Measurements from ENCODE around the gene ABCC5. TPM values are rescaled to one million over a fixed set of nuclear protein-coding genes. Genes with fewer than 3 reads are reported as not detected.
"Not testable (repeated sequence)": the region's sequence is repeated elsewhere in the genome, so short reads cannot be mapped to it uniquely, and the experiment has no call there.

The ABCC5 gene
- total RNA-seq = 10 to 100 TPM; 19.0 to 19.2 TPM

DNA sequence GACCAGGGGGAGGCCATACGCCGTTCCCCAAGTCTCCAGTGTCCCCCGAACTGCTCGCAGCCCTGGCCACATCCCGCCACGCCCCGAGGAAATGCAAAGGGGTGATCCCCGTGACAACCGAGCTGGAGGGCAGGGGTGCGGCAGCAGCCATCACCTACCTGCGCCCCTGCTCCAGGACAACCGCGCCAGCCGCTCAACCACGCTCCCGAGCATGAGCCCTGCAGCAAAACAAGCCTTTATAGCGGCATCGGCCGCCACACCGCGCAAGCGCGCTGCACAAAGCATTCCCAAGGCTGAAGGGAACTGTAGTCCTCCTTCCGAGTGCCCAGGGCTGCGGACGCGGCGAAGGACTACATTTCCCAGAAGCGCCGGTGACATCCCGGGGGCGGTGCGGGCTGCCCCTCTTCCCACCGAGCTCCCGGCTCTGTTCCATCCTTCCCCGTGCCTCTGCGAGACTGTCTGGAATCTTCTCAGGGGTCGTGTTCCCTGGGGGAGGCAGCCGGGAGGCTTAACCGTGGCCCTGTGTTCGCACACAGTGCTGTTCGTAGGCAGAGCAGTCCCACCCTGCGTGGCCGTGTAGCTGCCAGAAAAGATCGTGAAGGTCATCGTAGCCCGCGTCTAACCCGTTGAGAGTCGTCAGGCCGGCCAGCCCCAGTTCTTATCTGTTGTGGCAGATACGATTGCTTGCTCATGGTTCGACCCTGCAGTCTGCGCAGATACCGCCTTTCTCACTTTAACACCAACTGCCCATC is at the start of gene ABCC5:
Gene ABCC5 (minus strand): TSS at position 213 of the 752 bp plus-strand sequence. CDS start 3,492 bp downstream, outside the sequence.
- Mint-ChIP-seq H3K4me3 (peak within 1 kb of the TSS; percentile 99), H3K27ac (peak within 1 kb of the TSS; percentile 92), H3K4me1 (peaks cover 33% of the 10 kb centered on the region), H3K36me3 (ENCODE audit: low read depth) (peaks cover 2% of the 10 kb centered on the region), H3K9me3 (no peaks in the 10 kb centered on the region), H3K27me3 (peaks cover 17% of the 10 kb centered on the region)
- CTCF ChIA-PET = interaction anchor here (0.6 to 1.9 kb wide), 11 partner anchors 11 to 263 kb away, joined by 3 to 7 read pairs (median 3); no protein-coding TSS in a partner anchor
- DNase-seq = peak; percentile 85
- POLR2A ChIA-PET = no interaction called here

DNA sequence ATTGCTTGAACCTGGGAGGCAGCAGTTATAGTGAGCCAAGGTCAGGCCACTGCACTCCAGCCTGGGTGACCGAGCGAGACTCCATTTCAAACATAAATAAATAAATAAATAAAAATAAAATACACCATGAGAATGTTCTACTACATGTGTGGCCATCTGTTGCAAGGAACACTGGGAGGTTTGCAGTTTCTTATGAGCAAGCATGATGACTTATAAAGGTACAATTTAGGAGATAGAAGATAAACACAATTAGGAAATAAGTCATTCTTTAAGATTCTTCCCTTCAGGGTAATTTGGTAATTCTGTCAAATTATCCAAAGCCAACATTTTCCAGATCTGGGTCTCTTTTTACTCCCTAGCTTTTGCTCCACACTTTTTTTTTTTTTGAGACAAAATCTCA is 48.5 kb upstream of the ABCC5 start:
- H3K27me3 Mint-ChIP-seq = peaks cover 7% of the 10 kb centered on the region
- H3K4me1 Mint-ChIP-seq = no peaks in the 10 kb centered on the region
- H3K36me3 Mint-ChIP-seq (ENCODE audit: low read depth) = no peaks in the 10 kb centered on the region
- H3K4me3 Mint-ChIP-seq = no peak overlapping the region
- no peak overlapping the region for H3K27ac Mint-ChIP-seq
- DNase-seq = no peak
- CTCF ChIA-PET = no interaction called here
- H3K9me3 Mint-ChIP-seq = peaks cover 11% of the 10 kb centered on the region
- POLR2A ChIA-PET = no interaction called here

DNA sequence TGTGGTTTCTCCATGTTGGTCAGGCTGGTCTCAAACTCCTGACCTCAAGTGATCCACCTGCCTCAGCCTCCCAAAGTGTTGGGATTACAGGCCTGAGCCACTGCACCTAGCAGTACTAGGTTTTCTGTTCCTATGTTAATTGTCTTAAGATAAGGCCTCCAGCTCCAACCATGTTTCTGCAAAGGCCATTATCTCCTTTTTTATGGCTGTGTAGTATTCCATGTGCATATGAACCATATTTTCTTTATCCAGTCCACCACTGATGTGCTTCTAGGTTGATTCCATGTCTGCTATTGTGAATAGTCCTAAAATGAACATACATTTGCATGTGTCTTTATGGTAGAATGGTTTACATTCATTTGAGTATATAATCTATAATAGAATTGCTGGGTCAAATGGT is 45.0 kb upstream of the ABCC5 start:
- no peak for DNase-seq
- no peak overlapping the region for H3K27ac Mint-ChIP-seq
- H3K4me3 Mint-ChIP-seq = no peak overlapping the region
- ChIA-PET CTCF (no interaction called here), POLR2A (no interaction called here)
- H3K27me3 Mint-ChIP-seq = peaks cover 2% of the 10 kb centered on the region
- no peaks in the 10 kb centered on the region for H3K36me3 Mint-ChIP-seq (ENCODE audit: low read depth)
- H3K9me3 Mint-ChIP-seq = no peaks in the 10 kb centered on the region
- no peaks in the 10 kb centered on the region for H3K4me1 Mint-ChIP-seq

DNA sequence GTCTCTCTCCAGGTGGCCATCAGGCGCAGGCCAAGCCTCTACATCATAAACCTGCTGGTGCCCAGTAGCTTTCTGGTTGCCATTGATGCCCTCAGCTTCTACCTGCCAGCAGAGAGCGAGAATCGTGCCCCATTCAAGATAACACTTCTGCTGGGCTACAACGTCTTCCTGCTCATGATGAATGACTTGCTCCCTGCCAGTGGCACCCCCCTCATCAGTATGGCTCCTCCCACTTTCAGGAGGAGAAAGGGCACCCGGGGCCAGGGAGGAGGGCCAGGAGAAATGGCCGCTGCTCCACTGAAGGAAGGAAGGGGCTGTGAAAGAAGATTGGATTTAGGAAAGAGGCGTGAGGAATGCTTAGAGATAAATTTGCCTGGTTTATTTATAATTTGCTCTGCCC is 41.7 kb upstream of the ABCC5 start:
- no peak overlapping the region for H3K4me3 Mint-ChIP-seq

DNA sequence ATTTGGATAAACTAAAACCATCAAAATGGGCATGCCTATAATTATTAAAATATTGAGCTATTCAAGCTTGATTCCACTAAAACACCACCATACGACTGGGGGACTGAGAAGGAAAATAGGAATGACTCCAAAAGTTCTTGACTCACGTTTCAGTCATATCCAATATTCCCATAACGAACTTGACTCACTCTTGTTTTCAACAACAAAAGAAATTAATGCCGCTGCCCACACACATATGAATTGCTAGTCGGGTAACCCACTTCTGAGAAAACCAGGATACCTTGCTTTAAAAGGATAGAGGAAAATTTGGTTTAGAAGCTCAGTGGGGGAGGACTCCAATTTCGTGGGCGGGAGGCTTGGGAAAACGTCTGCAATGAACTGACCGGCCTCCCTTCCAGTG is 40.3 kb upstream of the ABCC5 start:
- Mint-ChIP-seq H3K36me3 (ENCODE audit: low read depth) (no peaks in the 10 kb centered on the region), H3K4me1 (no peaks in the 10 kb centered on the region), H3K27me3 (peaks cover 2% of the 10 kb centered on the region), H3K4me3 (no peak overlapping the region), H3K27ac (no peak overlapping the region), H3K9me3 (no peaks in the 10 kb centered on the region)
- no peak for DNase-seq
- POLR2A ChIA-PET = no interaction called here
- CTCF ChIA-PET = no interaction called here

More for the DNA sequence above, 41.7 kb upstream of the ABCC5 start:
- POLR2A ChIA-PET = no interaction called here
- Mint-ChIP-seq H3K36me3 (ENCODE audit: low read depth) (no peaks in the 10 kb centered on the region), H3K27ac (no peak overlapping the region), H3K9me3 (no peaks in the 10 kb centered on the region), H3K4me1 (no peaks in the 10 kb centered on the region), H3K27me3 (peaks cover 2% of the 10 kb centered on the region)
- CTCF ChIA-PET = no interaction called here
- DNase-seq = no peak

DNA sequence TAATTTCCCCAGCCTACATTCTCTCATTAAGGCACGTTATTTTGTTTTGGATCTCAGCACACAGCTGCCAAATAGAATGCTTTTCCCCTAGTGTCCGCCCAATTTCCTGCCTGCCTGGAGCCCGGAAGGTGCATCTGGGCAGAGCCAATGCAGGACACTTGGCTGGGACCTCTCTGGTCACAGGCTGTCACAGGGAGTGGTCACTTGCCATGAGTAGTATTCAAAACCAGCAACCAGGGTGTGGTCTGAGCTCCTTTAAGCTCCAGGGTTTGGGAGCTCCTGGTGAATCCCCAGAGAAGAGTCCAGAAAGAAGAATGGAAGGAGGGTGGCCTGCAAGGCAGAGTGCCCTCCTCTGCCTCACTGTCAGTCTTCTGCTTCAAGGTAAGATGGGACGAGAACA is 35.1 kb upstream of the ABCC5 start, which contains the start of gene HTR3C:
Gene HTR3C (plus strand): TSS at position 281 of the 400 bp plus-strand sequence. CDS start 34 bp downstream, at position 315.
- no peak within 1 kb of the TSS for H3K27ac Mint-ChIP-seq
- peaks cover 2% of the 10 kb centered on the region for H3K27me3 Mint-ChIP-seq
- DNase-seq = no peak
- H3K4me1 Mint-ChIP-seq = no peaks in the 10 kb centered on the region
- no peaks in the 10 kb centered on the region for H3K36me3 Mint-ChIP-seq (ENCODE audit: low read depth)
- H3K4me3 Mint-ChIP-seq = no peak within 1 kb of the TSS
- no peaks in the 10 kb centered on the region for H3K9me3 Mint-ChIP-seq
- POLR2A ChIA-PET = no interaction called here
- CTCF ChIA-PET = no interaction called here

DNA sequence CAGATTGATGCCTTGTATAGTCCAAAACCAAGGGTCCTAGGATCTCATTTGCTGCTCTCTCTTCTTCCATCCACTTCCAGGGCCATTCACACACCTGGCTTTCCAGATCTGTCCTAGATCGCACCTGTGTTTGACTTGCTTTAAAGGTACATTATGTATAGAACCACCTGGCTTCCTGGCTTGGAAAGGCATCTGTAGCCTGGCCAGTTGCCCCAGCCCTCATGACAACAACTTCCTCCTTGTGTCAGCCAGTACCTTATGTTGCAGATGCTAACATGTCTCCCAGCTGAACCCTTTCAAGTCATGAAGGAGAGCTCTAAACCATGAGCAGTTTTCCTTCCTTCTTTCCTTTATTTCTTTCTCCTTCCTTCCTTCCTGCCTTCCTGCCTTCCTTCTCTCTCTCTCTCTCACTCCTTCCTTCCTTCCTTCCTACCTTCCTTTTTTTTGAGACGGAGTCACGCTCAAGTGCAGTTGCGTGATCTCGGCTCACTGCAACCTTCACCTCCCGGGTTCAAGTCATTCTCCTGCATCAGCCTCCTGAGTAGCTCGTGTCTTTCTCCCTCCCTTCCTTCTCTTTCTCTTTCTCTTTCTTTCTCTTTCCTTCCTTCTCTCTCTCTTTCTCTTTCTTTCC is 32.6 kb upstream of the ABCC5 start:
- no peak overlapping the region for H3K4me3 Mint-ChIP-seq
- peaks cover 2% of the 10 kb centered on the region for H3K27me3 Mint-ChIP-seq
- no peaks in the 10 kb centered on the region for H3K4me1 Mint-ChIP-seq
- CTCF ChIA-PET = interaction anchor here (1.4 kb wide), 1 partner anchor 9 kb away, joined by 3 read pairs; no protein-coding TSS in a partner anchor
- POLR2A ChIA-PET = no interaction called here
- no peaks in the 10 kb centered on the region for H3K9me3 Mint-ChIP-seq
- H3K36me3 Mint-ChIP-seq (ENCODE audit: low read depth) = no peaks in the 10 kb centered on the region
- H3K27ac Mint-ChIP-seq = no peak overlapping the region
- DNase-seq = no peak

DNA sequence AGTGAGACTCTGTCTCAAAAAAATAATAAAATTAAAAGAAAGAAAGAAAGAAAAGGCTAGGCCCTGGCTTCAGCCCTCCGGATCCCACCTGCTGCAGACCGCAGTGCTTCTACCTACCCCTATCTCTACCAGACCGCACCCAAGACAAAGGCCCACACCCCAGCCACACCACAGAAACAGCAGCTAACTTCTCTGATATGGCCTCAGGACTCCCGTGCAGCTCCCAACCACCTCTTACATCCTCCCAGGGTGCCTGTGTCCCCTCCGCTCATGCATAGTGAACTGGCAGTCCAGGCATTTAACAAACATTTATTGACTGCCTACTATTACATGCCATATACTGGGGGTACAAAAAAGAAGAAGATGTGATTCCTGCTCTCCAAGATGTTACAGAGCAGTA is 28.3 kb upstream of the ABCC5 start:
- POLR2A ChIA-PET = no interaction called here
- no peak overlapping the region for H3K27ac Mint-ChIP-seq
- peaks cover 2% of the 10 kb centered on the region for H3K27me3 Mint-ChIP-seq
- no peak for DNase-seq
- CTCF ChIA-PET = no interaction called here
- H3K4me1 Mint-ChIP-seq = no peaks in the 10 kb centered on the region
- no peaks in the 10 kb centered on the region for H3K36me3 Mint-ChIP-seq (ENCODE audit: low read depth)
- H3K9me3 Mint-ChIP-seq = no peaks in the 10 kb centered on the region
- no peak overlapping the region for H3K4me3 Mint-ChIP-seq

DNA sequence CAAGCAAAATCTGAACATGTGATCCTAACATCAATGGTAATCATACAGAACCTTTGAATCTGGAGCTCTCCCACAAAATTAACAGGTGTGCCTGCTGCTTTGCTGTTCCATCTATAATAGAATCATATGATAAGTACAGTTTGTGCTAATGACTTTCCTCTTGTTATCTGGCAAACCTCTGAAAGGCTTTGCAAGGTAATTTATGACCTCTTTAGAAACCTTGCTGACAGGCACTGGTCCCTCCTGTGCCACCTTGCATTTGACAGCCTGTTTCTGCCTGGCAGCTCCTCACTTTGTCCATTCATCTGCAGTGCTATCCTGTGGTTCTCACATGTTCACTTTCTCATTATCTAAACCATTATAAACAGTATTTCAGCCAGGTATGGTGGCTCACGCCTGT is 24.9 kb upstream of the ABCC5 start:
- POLR2A ChIA-PET = no interaction called here
- no peaks in the 10 kb centered on the region for H3K4me1 Mint-ChIP-seq
- DNase-seq = no peak
- peaks cover 2% of the 10 kb centered on the region for H3K27me3 Mint-ChIP-seq
- no peaks in the 10 kb centered on the region for H3K9me3 Mint-ChIP-seq
- no peak overlapping the region for H3K27ac Mint-ChIP-seq
- no peaks in the 10 kb centered on the region for H3K36me3 Mint-ChIP-seq (ENCODE audit: low read depth)
- no peak overlapping the region for H3K4me3 Mint-ChIP-seq
- CTCF ChIA-PET = interaction anchor here (1.2 kb wide), 1 partner anchor 14 kb away, joined by 3 read pairs; no protein-coding TSS in a partner anchor

DNA sequence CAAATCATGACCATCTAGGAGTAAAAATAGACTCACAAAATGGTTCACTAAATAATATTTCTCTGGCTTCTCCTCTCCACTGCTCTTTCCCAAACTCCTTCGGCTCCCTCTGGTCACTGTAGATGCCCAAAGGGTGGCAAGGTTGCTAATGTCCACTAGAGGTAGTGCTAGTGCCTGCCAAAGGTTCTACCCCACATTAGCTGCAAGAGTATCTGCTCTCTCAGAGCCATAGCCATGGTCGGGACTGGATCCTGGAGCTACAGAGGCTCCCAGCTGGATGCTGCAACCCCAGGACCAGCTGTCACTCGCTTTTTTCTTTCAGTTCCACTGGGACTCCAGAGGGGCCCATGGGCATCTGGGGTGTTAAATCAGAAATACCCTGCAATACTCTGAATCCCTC is 22.3 kb upstream of the ABCC5 start:
- Mint-ChIP-seq H3K4me3 (no peak overlapping the region), H3K9me3 (no peaks in the 10 kb centered on the region), H3K27ac (no peak overlapping the region), H3K4me1 (no peaks in the 10 kb centered on the region), H3K27me3 (peaks cover 2% of the 10 kb centered on the region), H3K36me3 (ENCODE audit: low read depth) (no peaks in the 10 kb centered on the region)
- ChIA-PET CTCF (interaction anchor here (0.7 to 1.0 kb wide), 2 partner anchors 60 to 117 kb away, joined by 3 read pairs; no protein-coding TSS in a partner anchor), POLR2A (no interaction called here)
- no peak for DNase-seq

DNA sequence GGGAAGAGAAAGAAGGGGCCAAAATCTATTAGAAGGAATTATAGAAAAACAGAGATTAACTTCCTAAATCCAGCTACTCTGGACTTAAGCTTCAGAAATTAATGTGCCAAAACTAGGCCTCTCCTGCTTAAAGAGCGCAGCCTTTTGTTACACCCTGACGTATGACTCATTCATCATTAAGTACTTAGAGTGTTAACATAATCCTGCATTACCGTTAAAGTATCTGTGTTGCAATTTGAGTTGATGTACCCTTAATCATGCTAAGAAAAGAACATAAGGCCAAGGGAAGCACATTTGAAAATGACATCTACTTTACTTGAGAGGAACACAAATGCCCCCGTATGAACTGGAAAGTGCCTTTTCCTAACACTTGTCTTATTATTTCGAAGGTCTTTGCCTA is 21.7 kb upstream of the ABCC5 start:
- POLR2A ChIA-PET = no interaction called here
- no peaks in the 10 kb centered on the region for H3K36me3 Mint-ChIP-seq (ENCODE audit: low read depth)
- H3K27me3 Mint-ChIP-seq = peaks cover 2% of the 10 kb centered on the region
- no peak overlapping the region for H3K27ac Mint-ChIP-seq
- no peak for DNase-seq
- H3K4me3 Mint-ChIP-seq = no peak overlapping the region
- no peaks in the 10 kb centered on the region for H3K9me3 Mint-ChIP-seq
- no peaks in the 10 kb centered on the region for H3K4me1 Mint-ChIP-seq
- CTCF ChIA-PET = interaction anchor here (1.0 kb wide), 1 partner anchor 116 kb away, joined by 3 read pairs; no protein-coding TSS in a partner anchor

DNA sequence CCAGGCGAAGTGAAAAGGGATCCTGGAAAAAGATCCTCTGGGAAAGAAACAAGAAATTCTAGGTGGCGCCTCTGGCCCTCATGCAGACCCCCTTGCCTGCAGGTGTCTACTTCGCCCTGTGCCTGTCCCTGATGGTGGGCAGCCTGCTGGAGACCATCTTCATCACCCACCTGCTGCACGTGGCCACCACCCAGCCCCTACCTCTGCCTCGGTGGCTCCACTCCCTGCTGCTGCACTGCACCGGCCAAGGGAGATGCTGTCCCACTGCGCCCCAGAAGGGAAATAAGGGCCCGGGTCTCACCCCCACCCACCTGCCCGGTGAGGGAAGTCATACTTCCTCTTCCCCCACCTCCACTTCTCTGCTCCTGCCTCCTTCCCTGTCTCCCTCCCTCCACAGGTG is 20.6 kb upstream of the ABCC5 start:
- CTCF ChIA-PET, POLR2A ChIA-PET, H3K9me3 Mint-ChIP-seq: not testable (repeated sequence)

DNA sequence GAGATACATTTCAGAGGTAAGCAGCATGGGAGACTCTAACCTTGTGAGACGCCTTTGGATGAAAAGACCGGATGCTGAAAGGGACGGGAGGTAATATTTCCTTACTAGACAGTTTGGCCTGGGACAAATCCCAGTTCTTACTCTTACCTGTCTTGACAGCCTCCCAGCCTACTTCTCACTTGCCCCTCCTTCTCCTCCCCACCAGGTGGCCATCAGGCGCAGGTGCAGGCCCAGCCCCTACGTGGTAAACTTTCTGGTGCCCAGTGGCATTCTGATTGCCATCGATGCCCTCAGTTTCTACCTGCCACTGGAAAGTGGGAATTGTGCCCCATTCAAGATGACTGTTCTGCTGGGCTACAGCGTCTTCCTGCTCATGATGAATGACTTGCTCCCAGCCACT is 20.1 kb upstream of the ABCC5 start:
- Mint-ChIP-seq H3K4me3 (no peak overlapping the region), H3K4me1 (no peaks in the 10 kb centered on the region), H3K9me3 (no peaks in the 10 kb centered on the region), H3K36me3 (ENCODE audit: low read depth) (no peaks in the 10 kb centered on the region), H3K27me3 (peaks cover 5% of the 10 kb centered on the region), H3K27ac (no peak overlapping the region)
- no peak for DNase-seq
- ChIA-PET POLR2A (no interaction called here), CTCF (no interaction called here)

More for the DNA sequence above, 20.6 kb upstream of the ABCC5 start:
- not testable (repeated sequence) for H3K36me3 Mint-ChIP-seq (ENCODE audit: low read depth); H3K27ac Mint-ChIP-seq; H3K4me1 Mint-ChIP-seq; H3K27me3 Mint-ChIP-seq; DNase-seq; H3K4me3 Mint-ChIP-seq

All from activated CD4-positive, alpha-beta T cell treated with anti-CD3 and anti-CD28 coated beads, Interleukin-2, amount 10 ng/mL, durations not matched to agents 7 days and 5 days (primary cell).